ENCODE measurements around the gene BCL2L2. TPM values are rescaled to one million over a fixed set of nuclear protein-coding genes. Genes with fewer than 3 reads are reported as not detected.

BCL2L2 gene
- polyA plus RNA-seq, 1 donor (not counting 4 experiments of a cell fraction or from before 2014, with no cell fraction given), result 33.9 TPM

- Histone ChIP-seq H3K36me3 (ENCODE audit: control insufficient read depth in 2 of 2, extremely low read depth in 1 of 2, insufficient read depth in 2 of 2, low read length in 2 of 2) (no peaks in the 10 kb centered on the region), H3K4me3 (ENCODE audit: control insufficient read depth in 2 of 3, extremely low read depth in 1 of 3, insufficient read depth in 2 of 3, low read depth in 1 of 3, low read length in 3 of 3) (no peak overlapping the region), H3K27ac (ENCODE audit: control insufficient read depth, insufficient read depth, low read length) (no peak overlapping the region), H3K79me2 (ENCODE audit: control insufficient read depth, insufficient read depth, low read length) (no peaks in the 10 kb centered on the region), H2AFZ (ENCODE audit: control insufficient read depth, low read length) (no peak overlapping the region), H3K27me3 (ENCODE audit: control insufficient read depth, extremely low read depth, insufficient read depth, low read length) (peaks cover 3% of the 10 kb centered on the region), H3K4me2 (ENCODE audit: control insufficient read depth, extremely low read depth, insufficient read depth, low read depth, low read length) (no peak overlapping the region), H4K20me1 (ENCODE audit: control insufficient read depth, extremely low read depth, insufficient read depth, low read length) (no peaks in the 10 kb centered on the region), H3K9ac (ENCODE audit: control insufficient read depth, extremely low read depth, insufficient read depth, low read length) (no peak overlapping the region), H3K4me1 (ENCODE audit: control insufficient read depth, extremely low read depth, insufficient read depth, low read length) (no peaks in the 10 kb centered on the region), H3K9me1 (ENCODE audit: control insufficient read depth, extremely low read depth, insufficient read depth, low read length) (no peaks in the 10 kb centered on the region), H3K9me3 (ENCODE audit: control insufficient read depth, low read depth, low read length) (no peaks in the 10 kb centered on the region)
- TF ChIP-seq CTCF (optimal IDR thresholded peaks at IDR 0.05 in 1 of 3, IDR thresholded peaks at IDR 0.05 in 1 of 3, conservative IDR thresholded peaks at IDR 0.05 in 1 of 3; ENCODE audit: extremely low read depth in 1 of 3, insufficient read depth in 2 of 3, low read length in 3 of 3), result no peak
- no peak for TF ChIP-seq EZH2 (IDR thresholded peaks at IDR 0.05; ENCODE audit: low read length)
- dilution Hi-C loops (cut with MboI; ENCODE audit: extremely low pct_ligation_motif_present, low sequenced_read_pairs), result no loop called here
- DNase-seq (ENCODE audit: low read depth, low spot score), result no peak
- FAIRE-seq, result no peak
These were observed 29.0 kb downstream of the BCL2L2 start for GRCh38 chr14:23335623-23336022.

GRCh38 chr14:23339506-23340268 lies 33.1 kb downstream of the BCL2L2 start:
- Histone ChIP-seq H3K9me3 (ENCODE audit: control insufficient read depth, low read depth, low read length) (no peaks in the 10 kb centered on the region), H4K20me1 (ENCODE audit: control insufficient read depth, extremely low read depth, insufficient read depth, low read length) (no peaks in the 10 kb centered on the region), H3K4me3 (ENCODE audit: control insufficient read depth in 2 of 3, extremely low read depth in 1 of 3, insufficient read depth in 2 of 3, low read depth in 1 of 3, low read length in 3 of 3) (no peak overlapping the region), H3K9ac (ENCODE audit: control insufficient read depth, extremely low read depth, insufficient read depth, low read length) (no peak overlapping the region), H3K9me1 (ENCODE audit: control insufficient read depth, extremely low read depth, insufficient read depth, low read length) (no peaks in the 10 kb centered on the region), H3K27ac (ENCODE audit: control insufficient read depth, insufficient read depth, low read length) (no peak overlapping the region), H3K4me2 (ENCODE audit: control insufficient read depth, extremely low read depth, insufficient read depth, low read depth, low read length) (no peak overlapping the region), H3K4me1 (ENCODE audit: control insufficient read depth, extremely low read depth, insufficient read depth, low read length) (no peaks in the 10 kb centered on the region), H3K36me3 (ENCODE audit: control insufficient read depth in 2 of 2, extremely low read depth in 1 of 2, insufficient read depth in 2 of 2, low read length in 2 of 2) (no peaks in the 10 kb centered on the region), H3K27me3 (ENCODE audit: control insufficient read depth, extremely low read depth, insufficient read depth, low read length) (peaks cover 3% of the 10 kb centered on the region), H3K79me2 (ENCODE audit: control insufficient read depth, insufficient read depth, low read length) (no peaks in the 10 kb centered on the region), H2AFZ (ENCODE audit: control insufficient read depth, low read length) (no peak overlapping the region)
- dilution Hi-C loops (cut with MboI; ENCODE audit: extremely low pct_ligation_motif_present, low sequenced_read_pairs), result no loop called here
- TF ChIP-seq CTCF (optimal IDR thresholded peaks at IDR 0.05 in 1 of 3, IDR thresholded peaks at IDR 0.05 in 1 of 3, conservative IDR thresholded peaks at IDR 0.05 in 1 of 3; ENCODE audit: extremely low read depth in 1 of 3, insufficient read depth in 2 of 3, low read length in 3 of 3), result no peak
- TF ChIP-seq EZH2 (IDR thresholded peaks at IDR 0.05; ENCODE audit: low read length), result no peak
- no peak for DNase-seq (ENCODE audit: low read depth, low spot score)
- no peak for FAIRE-seq

Data from keratinocyte (primary cell).